GM12878 (cell line): ENCODE results near the gene STXBP2. TPM values are rescaled to one million over a fixed set of nuclear protein-coding genes. Genes with fewer than 3 reads are reported as not detected.

ENCODE experiments used
- ATAC-seq: fragments of 200-7000 bp; cut with Tn5 transposase; 3 replicates; pipeline ENCODE4 v1.9.1; 2020; ENCODE audit warnings: mild to moderate bottlenecking, moderate library complexity
- BruUV-seq: library from RNA; stranded (reverse); fragments of 400-500 nt; replicated peaks from 2 replicates; lab custom pipeline; 2021; lab: Mats Ljungman, UMichigan
- CTCF ChIA-PET: fragments of 300-600 bp; sonication (Branson Sonifier 250); formaldehyde crosslinking; extraction: SDS; loops from one replicate; lab custom pipeline; 2021; ENCODE audit warnings: inconsistent platforms; lab: Yijun Ruan, JAX
- POLR2A ChIA-PET: fragments of 350-600 bp; formaldehyde crosslinking; extraction: SDS; loops from one replicate; lab custom pipeline; 2021; ENCODE audit warnings: inconsistent platforms; lab: Charles Lee
- RAD21 ChIA-PET: fragments of 300-600 bp; sonication (Branson Sonifier 250); formaldehyde crosslinking; loops from one replicate; lab custom pipeline; 2023; ENCODE audit warnings: antibody characterized with exemption; ENCODE audit not compliant: unreplicated experiment; lab: Charles Lee
- SMC1A ChIA-PET: fragments of 300-600 bp; sonication (Branson Sonifier 250); formaldehyde crosslinking; loops from one replicate; lab custom pipeline; 2023; ENCODE audit not compliant: unreplicated experiment, uncharacterized antibody; lab: Charles Lee
- DNase-seq: peaks from one replicate; pipeline ENCODE4 v3.0.0-alpha.2; 2011; ENCODE audit warnings: low read depth, low spot score
- FAIRE-seq: peaks from 3 replicates; lab custom pipeline; 2011; peaks lifted over from hg19 to GRCh38; lab: Jason Lieb, UNC
- H2AFZ ChIP-seq: 2 replicates; pipeline ENCODE4 v1.6.0; 2011; ENCODE audit warnings: low read depth, low read length, control low read depth; ENCODE audit not compliant: control insufficient read depth
- H3K27ac ChIP-seq: 2 replicates; pipeline ENCODE4 v1.5.1; 2011; ENCODE audit warnings: control low read depth; ENCODE audit not compliant: control insufficient read depth, insufficient read depth
- H3K27me3 ChIP-seq, 2 experiments: replicated peaks in 1 of 2; 2 replicates each; pipeline versions ENCODE4 v1.6.0 to v1.6.1; 2011; ENCODE audit warnings: low read length in 1 of 2; ENCODE audit not compliant: control insufficient read depth in 2 of 2, insufficient read depth in 2 of 2
- H3K36me3 ChIP-seq, 2 experiments: 2 replicates each; pipeline ENCODE4 v1.5.1; 2011; ENCODE audit warnings: low read length in 1 of 2; ENCODE audit not compliant: control insufficient read depth in 2 of 2, insufficient read depth in 2 of 2
- H3K4me1 ChIP-seq: 2 replicates; pipeline ENCODE4 v1.6.1; 2011; ENCODE audit warnings: mild to moderate bottlenecking, low read length, moderate library complexity, mixed read lengths; ENCODE audit not compliant: control insufficient read depth, insufficient read depth
- H3K4me2 ChIP-seq: 2 replicates; pipeline ENCODE4 v1.6.0; 2011; ENCODE audit warnings: control low read depth; ENCODE audit not compliant: control insufficient read depth, insufficient read depth
- H3K4me3 ChIP-seq: fragments of 200-600 bp; sonication (generic); 2 replicates; pipeline ENCODE4 v1.5.1; 2016
- H3K79me2 ChIP-seq: 2 replicates; pipeline ENCODE4 v1.6.0; 2011; ENCODE audit warnings: low read length; ENCODE audit not compliant: control insufficient read depth, insufficient read depth
- H3K9ac ChIP-seq: 2 replicates; pipeline ENCODE4 v1.8.0; 2011; ENCODE audit warnings: low read length, control low read depth, mixed read lengths; ENCODE audit not compliant: control insufficient read depth, insufficient read depth
- H3K9me3 ChIP-seq: replicated peaks from 3 replicates; pipeline ENCODE4 v1.5.1; 2011; ENCODE audit warnings: mild to moderate bottlenecking, low read length; ENCODE audit not compliant: control insufficient read depth, insufficient read depth
- H4K20me1 ChIP-seq: 2 replicates; pipeline ENCODE4 v1.6.0; 2011; ENCODE audit not compliant: control insufficient read depth, insufficient read depth
- BHLHE40 ChIP-seq, 2 experiments: fragments of 450-650 bp in 1 of 2; IDR thresholded peaks; 2 replicates each; pipeline ENCODE4 v1.6.1; 2011 to 2017; ENCODE audit warnings: low read depth in 2 of 2, borderline replicate concordance in 1 of 2, improper control_type of control experiment in 1 of 2, low read length in 1 of 2, mild to moderate bottlenecking in 1 of 2
- CHD1 ChIP-seq: IDR thresholded peaks from 2 replicates; pipeline ENCODE4 v1.6.1; 2012; ENCODE audit warnings: low read depth, low read length, improper control_type of control experiment
- FOXM1 ChIP-seq: IDR thresholded peaks from 2 replicates; pipeline ENCODE4 v1.6.1; 2012; ENCODE audit warnings: low read depth, mild to moderate bottlenecking, inconsistent platforms, low read length, moderate library complexity
- GATAD2B ChIP-seq: fragments of 450-650 bp; conservative IDR thresholded peaks from 2 replicates; pipeline ENCODE4 v1.6.1; 2017; ENCODE audit warnings: low read depth, mild to moderate bottlenecking, moderate library complexity
- IKZF2 ChIP-seq, 2 experiments: fragments of 450-650 bp; IDR thresholded peaks; 2 replicates each; pipeline ENCODE4 v1.6.1; 2017; ENCODE audit warnings: mild to moderate bottlenecking in 2 of 2, moderate library complexity in 2 of 2
- KAT2A ChIP-seq: conservative IDR thresholded peaks from 2 replicates; pipeline ENCODE4 v1.6.1; 2011; ENCODE audit warnings: low read depth, low read length; ENCODE audit not compliant: control insufficient read depth
- MTA2 ChIP-seq: fragments of 450-650 bp; IDR thresholded peaks from 2 replicates; pipeline ENCODE4 v1.6.1; 2016; ENCODE audit warnings: low read depth, mild to moderate bottlenecking, moderate library complexity
- PAX5 ChIP-seq: IDR thresholded peaks from 2 replicates; pipeline ENCODE4 v1.6.1; 2011; ENCODE audit warnings: low read depth, low read length, borderline replicate concordance
- RBBP5 ChIP-seq: fragments of 200-600 bp; sonication (generic); conservative IDR thresholded peaks from 2 replicates; pipeline ENCODE4 v1.6.1; 2016
- RELA ChIP-seq: fragments of 450-650 bp; IDR thresholded peaks from 2 replicates; pipeline ENCODE4 v1.8.0; 2014; ENCODE audit warnings: borderline replicate concordance; ENCODE audit not compliant: partially characterized antibody
- SMC3 ChIP-seq: IDR thresholded peaks from 2 replicates; pipeline ENCODE4 v1.6.1; 2011; ENCODE audit warnings: low read length, improper control_type of control experiment, borderline replicate concordance
- SREBF1 ChIP-seq: IDR thresholded peaks from 2 replicates; pipeline ENCODE4 v1.6.1; 2012; ENCODE audit warnings: mild to moderate bottlenecking, low read length
- SREBF2 ChIP-seq: IDR thresholded peaks from 2 replicates; pipeline ENCODE4 v1.6.1; 2012; ENCODE audit warnings: mild to moderate bottlenecking, low read length
- SRF ChIP-seq, 2 experiments: IDR thresholded peaks; 2 replicates each; pipeline ENCODE4 v1.6.1; 2011; ENCODE audit warnings: low read depth in 2 of 2, low read length in 2 of 2, mild to moderate bottlenecking in 1 of 2, moderate library complexity in 1 of 2
- STAT1 ChIP-seq: fragments of 450-650 bp; conservative IDR thresholded peaks from 2 replicates; pipeline ENCODE4 v1.6.1; 2014; ENCODE audit warnings: antibody characterized with exemption, mild to moderate bottlenecking
- WGBS: methylation state at CpG from one replicate; pipeline ENCODE4 v1.1.6; 2016; ENCODE audit warnings: low lambda C conversion rate; ENCODE audit not compliant: insufficient replicate concordance, insufficient coverage; ENCODE audit errors: missing lambda C conversion rate; 5-methylcytosine and 5-hydroxymethylcytosine counted together
- in situ Hi-C: fragments of 300-500 bp; cut with MboI; formaldehyde crosslinking; loops from 9 replicates; pipeline ENCODE4 v1.14.3; 2018; ENCODE audit warnings: mixed read lengths
- intact Hi-C: fragments of 100-400 bp; cut with micrococcal nuclease; formaldehyde crosslinking; loops from one replicate; pipeline ENCODE4 v1.14.2; 2022; ENCODE audit not compliant: unreplicated experiment
- polyA plus RNA-seq, 11 experiments: library from polyadenylated mRNA; depleted of rRNA in 4 of 11; unstranded in 6 of 11; stranded (reverse) in 5 of 11; fragments of >200 nt; fragmentation: Nextera tagmentation in 4 of 11; fragmentation: Illumina TruSeq in 1 of 11; extraction: Ambion mirVana in 4 of 11; extraction: Trizol in 1 of 11; gene quantifications; 1 replicate in 1 of 11; 2 replicates in 10 of 11; pipeline versions ENCODE4 v1.2.1 to v1.2.3, GENCODE V29; 2011 to 2016; ENCODE audit warnings: inconsistent platforms in 2 of 11, missing spikeins in 2 of 11, low read depth in 1 of 11
- total RNA-seq, 4 experiments: library from RNA; depleted of rRNA in 3 of 4; stranded (reverse); fragments of >200 nt in 3 of 4; fragmentation: Illumina TruSeq in 1 of 4; extraction: Trizol in 1 of 4; gene quantifications; 2 replicates each; pipeline versions ENCODE4 v1.2.1 to v1.2.3, GENCODE V29; 2013 to 2021
- TF ChIP-seq, protein P1 (sequence below): fragments of 450-650 bp; IDR thresholded peaks from 2 replicates; pipeline ENCODE4 v1.6.1; 2017; ENCODE audit warnings: mild to moderate bottlenecking, moderate library complexity
- TF ChIP-seq, protein P2 (sequence below): fragments of 450-650 bp; IDR thresholded peaks from 2 replicates; pipeline ENCODE4 v1.6.1; 2017; ENCODE audit warnings: borderline replicate concordance

Gene STXBP2
- total and polyA plus RNA-seq, 10 of the 15 experiments (the other 5 are each of a cell fraction or from before 2014, with no cell fraction given), result 2.6 to 111 (median 61.4) TPM

DNA sequence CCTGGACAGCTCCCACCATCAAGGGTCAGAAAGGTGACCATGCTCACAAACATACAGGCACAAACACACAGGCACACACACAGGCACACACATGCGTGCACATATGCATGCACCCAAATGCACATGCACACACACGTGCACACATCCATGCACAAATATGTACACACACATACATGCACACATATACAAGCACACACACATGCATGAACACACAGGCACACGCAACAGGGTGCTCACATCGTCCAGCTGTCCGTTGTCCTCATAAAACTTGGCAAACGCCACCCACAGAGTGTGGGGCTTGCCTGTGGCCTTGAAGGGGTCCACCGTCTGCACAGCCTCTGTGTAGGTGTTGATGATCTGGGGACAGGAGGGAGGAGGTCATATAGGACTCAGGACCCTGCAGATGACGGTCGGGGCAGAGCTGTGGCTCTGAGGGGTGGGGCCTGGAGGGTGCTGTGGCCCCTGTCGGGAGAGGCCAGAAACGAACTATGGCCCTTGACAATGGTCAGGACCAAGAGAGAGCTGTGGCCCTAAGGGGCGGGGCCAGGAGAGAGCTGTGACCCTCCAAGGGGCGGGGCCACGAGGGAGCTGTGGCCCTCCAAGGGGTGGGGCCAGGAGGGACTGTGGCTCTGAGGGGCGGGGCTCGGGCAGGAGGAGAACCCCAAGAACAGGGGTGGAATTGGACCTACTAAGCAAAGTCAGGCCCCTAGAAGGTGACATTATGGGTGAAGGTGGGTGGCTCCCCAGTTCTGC is 13.8 kb upstream of the STXBP2 start:
- RAD21 ChIA-PET, result no interaction called here
- peak; percentile 73 for ATAC-seq
- H3K79me2 ChIP-seq, result peaks cover 17% of the 10 kb centered on the region

More for the DNA sequence above, 13.8 kb upstream of the STXBP2 start:
- Histone ChIP-seq H3K9me3 (no peaks in the 10 kb centered on the region), H3K27ac (no peak overlapping the region), H4K20me1 (no peaks in the 10 kb centered on the region), H3K4me1 (peaks cover 1% of the 10 kb centered on the region), H3K4me3 (no peak overlapping the region), H3K36me3 (peaks cover 7 to 25% of the 10 kb centered on the region in 2 experiments; a peak in 3 of 4 replicates), H2AFZ (no peak overlapping the region), H3K27me3 (no peaks in the 10 kb centered on the region), H3K4me2 (no peak overlapping the region), H3K9ac (no peak overlapping the region)
- TF ChIP-seq IKZF2 (IDR thresholded peaks at IDR 0.05) (no peak), BHLHE40 (IDR thresholded peaks at IDR 0.05; ENCODE audit: borderline replicate concordance in 1 of 2, low read depth in 2 of 2, low read length in 1 of 2) (no peak), SMC3 (no peak), SREBF1 (no peak), SRF (IDR thresholded peaks at IDR 0.05; ENCODE audit: low read depth in 2 of 2, low read length in 2 of 2) (no peak), STAT1 (no peak), MTA2 (no peak), RELA (no peak), RBBP5 (no peak), PAX5 (no peak), CHD1 (no peak), SREBF2 (no peak), FOXM1 (no peak), GATAD2B (no peak), KAT2A (no peak)
- TF ChIP-seq, protein P1, sequence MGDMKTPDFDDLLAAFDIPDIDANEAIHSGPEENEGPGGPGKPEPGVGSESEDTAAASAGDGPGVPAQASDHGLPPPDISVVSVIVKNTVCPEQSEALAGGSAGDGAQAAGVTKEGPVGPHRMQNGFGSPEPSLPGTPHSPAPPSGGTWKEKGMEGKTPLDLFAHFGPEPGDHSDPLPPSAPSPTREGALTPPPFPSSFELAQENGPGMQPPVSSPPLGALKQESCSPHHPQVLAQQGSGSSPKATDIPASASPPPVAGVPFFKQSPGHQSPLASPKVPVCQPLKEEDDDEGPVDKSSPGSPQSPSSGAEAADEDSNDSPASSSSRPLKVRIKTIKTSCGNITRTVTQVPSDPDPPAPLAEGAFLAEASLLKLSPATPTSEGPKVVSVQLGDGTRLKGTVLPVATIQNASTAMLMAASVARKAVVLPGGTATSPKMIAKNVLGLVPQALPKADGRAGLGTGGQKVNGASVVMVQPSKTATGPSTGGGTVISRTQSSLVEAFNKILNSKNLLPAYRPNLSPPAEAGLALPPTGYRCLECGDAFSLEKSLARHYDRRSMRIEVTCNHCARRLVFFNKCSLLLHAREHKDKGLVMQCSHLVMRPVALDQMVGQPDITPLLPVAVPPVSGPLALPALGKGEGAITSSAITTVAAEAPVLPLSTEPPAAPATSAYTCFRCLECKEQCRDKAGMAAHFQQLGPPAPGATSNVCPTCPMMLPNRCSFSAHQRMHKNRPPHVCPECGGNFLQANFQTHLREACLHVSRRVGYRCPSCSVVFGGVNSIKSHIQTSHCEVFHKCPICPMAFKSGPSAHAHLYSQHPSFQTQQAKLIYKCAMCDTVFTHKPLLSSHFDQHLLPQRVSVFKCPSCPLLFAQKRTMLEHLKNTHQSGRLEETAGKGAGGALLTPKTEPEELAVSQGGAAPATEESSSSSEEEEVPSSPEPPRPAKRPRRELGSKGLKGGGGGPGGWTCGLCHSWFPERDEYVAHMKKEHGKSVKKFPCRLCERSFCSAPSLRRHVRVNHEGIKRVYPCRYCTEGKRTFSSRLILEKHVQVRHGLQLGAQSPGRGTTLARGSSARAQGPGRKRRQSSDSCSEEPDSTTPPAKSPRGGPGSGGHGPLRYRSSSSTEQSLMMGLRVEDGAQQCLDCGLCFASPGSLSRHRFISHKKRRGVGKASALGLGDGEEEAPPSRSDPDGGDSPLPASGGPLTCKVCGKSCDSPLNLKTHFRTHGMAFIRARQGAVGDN, result no peak
- TF ChIP-seq, protein P2, sequence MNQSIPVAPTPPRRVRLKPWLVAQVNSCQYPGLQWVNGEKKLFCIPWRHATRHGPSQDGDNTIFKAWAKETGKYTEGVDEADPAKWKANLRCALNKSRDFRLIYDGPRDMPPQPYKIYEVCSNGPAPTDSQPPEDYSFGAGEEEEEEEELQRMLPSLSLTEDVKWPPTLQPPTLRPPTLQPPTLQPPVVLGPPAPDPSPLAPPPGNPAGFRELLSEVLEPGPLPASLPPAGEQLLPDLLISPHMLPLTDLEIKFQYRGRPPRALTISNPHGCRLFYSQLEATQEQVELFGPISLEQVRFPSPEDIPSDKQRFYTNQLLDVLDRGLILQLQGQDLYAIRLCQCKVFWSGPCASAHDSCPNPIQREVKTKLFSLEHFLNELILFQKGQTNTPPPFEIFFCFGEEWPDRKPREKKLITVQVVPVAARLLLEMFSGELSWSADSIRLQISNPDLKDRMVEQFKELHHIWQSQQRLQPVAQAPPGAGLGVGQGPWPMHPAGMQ, result no peak
- ChIA-PET CTCF (no interaction called here), SMC1A (no interaction called here), POLR2A (interaction anchor here (1.2 kb wide), 1 partner anchor 20 kb away, joined by 3 read pairs; no protein-coding TSS in a partner anchor)
- 82% methylated on average over 16 of the region's 16 CpGs for WGBS
- DNase-seq, result no peak
- in situ Hi-C loops (no loop called here), intact Hi-C loops (no loop called here)
- no peak for FAIRE-seq
- BruUV-seq, result no TSS peak
